Suprapubic skin (tissue), 4 donors: ENCODE measurements around the gene PHLDA1. TPM values are rescaled to one million over a fixed set of nuclear protein-coding genes. Genes with fewer than 3 reads are reported as not detected.

Experiments
- DNase-seq, 2 donors: peaks; one replicate each; pipeline ENCODE4 v3.0.0-alpha.2; 2019; ENCODE audit warnings: low spot score in 2 of 2
- H3K27ac ChIP-seq: fragments of 200-600 bp; sonication (generic); one replicate; pipeline ENCODE4 v1.5.1; 2019
- H3K27me3 ChIP-seq: fragments of 200-600 bp; sonication (generic); one replicate; pipeline ENCODE4 v1.5.1; 2019
- H3K36me3 ChIP-seq: fragments of 200-600 bp; sonication (generic); one replicate; pipeline ENCODE4 v1.5.1; 2019
- H3K4me1 ChIP-seq: fragments of 200-600 bp; sonication (generic); one replicate; pipeline ENCODE4 v1.5.1; 2019
- H3K4me3 ChIP-seq: fragments of 200-600 bp; sonication (generic); one replicate; pipeline ENCODE4 v1.5.1; 2019; ENCODE audit warnings: mild to moderate bottlenecking
- H3K9me3 ChIP-seq: fragments of 200-600 bp; sonication (generic); one replicate; pipeline ENCODE4 v1.5.1; 2019
- CTCF ChIP-seq, 2 donors: fragments of 200-600 bp in 1 of 2; fragments of 450-650 bp in 1 of 2; sonication (generic) in 1 of 2; IDR thresholded peaks; one replicate each; pipeline ENCODE4 v1.5.1; 2016 to 2019; ENCODE audit warnings: antibody characterized with exemption in 2 of 2, mild to moderate bottlenecking in 1 of 2, moderate library complexity in 1 of 2
- EP300 ChIP-seq: sonication (generic); formaldehyde crosslinking; IDR thresholded peaks from one replicate; pipeline ENCODE4 v1.6.1; 2017; ENCODE audit warnings: antibody characterized with exemption
- POLR2A ChIP-seq, 2 donors: fragments of 450-650 bp; IDR thresholded peaks; one replicate each; pipeline ENCODE4 v1.6.1; 2017; ENCODE audit warnings: antibody characterized with exemption in 2 of 2, mild to moderate bottlenecking in 2 of 2, moderate library complexity in 2 of 2
- POLR2AphosphoS5 ChIP-seq, 3 donors: sonication (generic); formaldehyde crosslinking; IDR thresholded peaks; one replicate each; pipeline ENCODE4 v1.6.1; 2017; ENCODE audit warnings: antibody characterized with exemption in 3 of 3
- WGBS: methylation state at CpG from one replicate; pipeline ENCODE4 v1.1.5; 2018; 5-methylcytosine and 5-hydroxymethylcytosine counted together
- total RNA-seq, 4 donors: library from RNA; depleted of rRNA; stranded (reverse); fragments of >200 nt; gene quantifications; one replicate each; pipeline ENCODE4 v1.1.0, GENCODE V29; 2016

Gene PHLDA1
- total RNA-seq, 4 donors from 2014 or later = 16.4 to 31.2 (median 23.3) TPM

GRCh38 chr12:76047742-76048141 lies 16.2 kb upstream of the PHLDA1 start:
- H3K36me3 ChIP-seq = peaks cover 38% of the 10 kb centered on the region
- no peak overlapping the region for H3K27ac ChIP-seq
- H3K4me3 ChIP-seq = no peak overlapping the region
- no peak for TF ChIP-seq POLR2AphosphoS5 (IDR thresholded peaks at IDR 0.05)
- TF ChIP-seq CTCF (IDR thresholded peaks at IDR 0.05) = no peak
- TF ChIP-seq EP300 = no peak
- TF ChIP-seq POLR2A (IDR thresholded peaks at IDR 0.05) = no peak
- no peaks in the 10 kb centered on the region for H3K4me1 ChIP-seq
- no peaks in the 10 kb centered on the region for H3K27me3 ChIP-seq
- H3K9me3 ChIP-seq = no peaks in the 10 kb centered on the region
- DNase-seq = no peak
- WGBS = 73% methylated on average over 2 of the region's 2 CpGs

GRCh38 chr12:76047060-76047459 lies 15.5 kb upstream of the PHLDA1 start:
- Histone ChIP-seq H3K4me1 (no peaks in the 10 kb centered on the region), H3K9me3 (no peaks in the 10 kb centered on the region), H3K27me3 (no peaks in the 10 kb centered on the region), H3K4me3 (no peak overlapping the region), H3K27ac (no peak overlapping the region), H3K36me3 (peaks cover 32% of the 10 kb centered on the region)
- TF ChIP-seq EP300 = no peak
- TF ChIP-seq POLR2A (IDR thresholded peaks at IDR 0.05) = no peak
- no peak for TF ChIP-seq POLR2AphosphoS5 (IDR thresholded peaks at IDR 0.05)
- no peak for TF ChIP-seq CTCF (IDR thresholded peaks at IDR 0.05)
- 91% methylated on average over 2 of the region's 2 CpGs for WGBS
- no peak for DNase-seq

GRCh38 chr12:76043377-76043776 lies 11.8 kb upstream of the PHLDA1 start:
- no peaks in the 10 kb centered on the region for H3K4me1 ChIP-seq
- TF ChIP-seq EP300 = no peak
- TF ChIP-seq POLR2A (IDR thresholded peaks at IDR 0.05) = no peak
- no peak for TF ChIP-seq CTCF (IDR thresholded peaks at IDR 0.05)
- TF ChIP-seq POLR2AphosphoS5 (IDR thresholded peaks at IDR 0.05) = no peak
- WGBS = 94% methylated on average over 4 of the region's 4 CpGs
- H3K27ac ChIP-seq = no peak overlapping the region
- H3K36me3 ChIP-seq = peaks cover 4% of the 10 kb centered on the region
- H3K9me3 ChIP-seq = no peaks in the 10 kb centered on the region
- no peaks in the 10 kb centered on the region for H3K27me3 ChIP-seq
- H3K4me3 ChIP-seq = no peak overlapping the region
- DNase-seq = no peak

GRCh38 chr12:76042147-76042546 lies 10.6 kb upstream of the PHLDA1 start:
- TF ChIP-seq POLR2A (IDR thresholded peaks at IDR 0.05) (no peak), POLR2AphosphoS5 (IDR thresholded peaks at IDR 0.05) (no peak), EP300 (no peak), CTCF (IDR thresholded peaks at IDR 0.05) (no peak)
- H3K27me3 ChIP-seq = no peaks in the 10 kb centered on the region
- H3K36me3 ChIP-seq = no peaks in the 10 kb centered on the region
- DNase-seq = no peak
- H3K4me1 ChIP-seq = peaks cover 4% of the 10 kb centered on the region
- WGBS = 80% methylated on average over 2 of the region's 2 CpGs
- no peak overlapping the region for H3K4me3 ChIP-seq
- no peaks in the 10 kb centered on the region for H3K9me3 ChIP-seq
- H3K27ac ChIP-seq = no peak overlapping the region

GRCh38 chr12:76041406-76041805 lies 9.8 kb upstream of the PHLDA1 start:
- no peak overlapping the region for H3K27ac ChIP-seq
- no peak overlapping the region for H3K4me3 ChIP-seq
- H3K4me1 ChIP-seq = peaks cover 8% of the 10 kb centered on the region
- no peaks in the 10 kb centered on the region for H3K36me3 ChIP-seq
- no peaks in the 10 kb centered on the region for H3K9me3 ChIP-seq
- WGBS = 87% methylated on average over 2 of the region's 2 CpGs
- H3K27me3 ChIP-seq = no peaks in the 10 kb centered on the region
- no peak for DNase-seq
- TF ChIP-seq POLR2AphosphoS5 (IDR thresholded peaks at IDR 0.05) = no peak
- TF ChIP-seq CTCF (IDR thresholded peaks at IDR 0.05) = no peak
- TF ChIP-seq POLR2A (IDR thresholded peaks at IDR 0.05) = no peak
